Caco-2 (cell line): ENCODE measurements around the gene CDH1. TPM values are rescaled to one million over a fixed set of nuclear protein-coding genes. Genes with fewer than 3 reads are reported as not detected.
A peak's percentile ranks its signal among the peaks of the same experiment; 100 is the strongest.

ENCODE experiments used
- BruUV-seq: library from RNA; stranded (reverse); fragments of 400-500 nt; replicated peaks from 2 replicates; lab custom pipeline; 2021; lab: Mats Ljungman, UMichigan
- CTCF ChIA-PET: fragments of 300-600 bp; sonication (Branson Sonifier 250); formaldehyde crosslinking; loops from one replicate; lab custom pipeline; 2022; ENCODE audit warnings: antibody characterized with exemption; lab: Charles Lee
- POLR2A ChIA-PET: fragments of 300-600 bp; sonication (Branson Sonifier 250); formaldehyde crosslinking; loops from one replicate; lab custom pipeline; 2022; ENCODE audit warnings: antibody characterized with exemption; lab: Charles Lee
- DNase-seq, 2 experiments: peaks; one replicate each; pipeline versions ENCODE4 v3.0.0 to v3.0.0-alpha.2; 2020 to 2022
- H3K27me3 ChIP-seq: replicated peaks from 2 replicates; pipeline ENCODE4 v1.6.0; 2011; ENCODE audit warnings: low read length; ENCODE audit not compliant: control insufficient read depth, insufficient read depth
- H3K36me3 ChIP-seq: 2 replicates; pipeline ENCODE4 v1.5.1; 2011; ENCODE audit warnings: low read length; ENCODE audit not compliant: control insufficient read depth, insufficient read depth
- H3K4me1 ChIP-seq: fragments of 250-450 bp; sonication (Bioruptor Pico); 2 replicates; pipeline ENCODE4 v1.5.1; 2020; ENCODE audit warnings: mild to moderate bottlenecking
- H3K4me3 ChIP-seq: 2 replicates; pipeline ENCODE4 v1.5.1; 2011; ENCODE audit warnings: low read depth, mild to moderate bottlenecking, control low read depth, low read length
- H3K9me3 ChIP-seq: fragments of 250-450 bp; sonication (Bioruptor Pico); 2 replicates; pipeline ENCODE4 v1.5.1; 2020; ENCODE audit warnings: mild to moderate bottlenecking, moderate library complexity
- H3K27ac Mint-ChIP-seq: one replicate; pipeline ENCODE4 v1.8.0; 2022; ENCODE audit warnings: mixed read lengths; ENCODE audit not compliant: unreplicated experiment
- H3K27me3 Mint-ChIP-seq: one replicate; pipeline ENCODE4 v1.8.0; 2022; ENCODE audit warnings: mixed read lengths; ENCODE audit not compliant: insufficient read depth, unreplicated experiment
- H3K36me3 Mint-ChIP-seq: one replicate; pipeline ENCODE4 v1.8.0; 2022; ENCODE audit warnings: mild to moderate bottlenecking, mixed read lengths; ENCODE audit not compliant: insufficient read depth, unreplicated experiment
- H3K4me1 Mint-ChIP-seq: one replicate; pipeline ENCODE4 v1.8.0; 2022; ENCODE audit warnings: low read depth, mixed read lengths; ENCODE audit not compliant: unreplicated experiment
- H3K4me3 Mint-ChIP-seq: one replicate; pipeline ENCODE4 v1.8.0; 2022; ENCODE audit warnings: mild to moderate bottlenecking, moderate library complexity, mixed read lengths; ENCODE audit not compliant: unreplicated experiment
- H3K9me3 Mint-ChIP-seq: one replicate; pipeline ENCODE4 v1.8.0; 2022; ENCODE audit warnings: mixed read lengths; ENCODE audit not compliant: unreplicated experiment
- intact Hi-C: fragments of 100-400 bp; cut with micrococcal nuclease; formaldehyde crosslinking; loops from one replicate; pipeline ENCODE4 v1.10.0; 2022; ENCODE audit not compliant: unreplicated experiment
- total RNA-seq: library from RNA; stranded (reverse); gene quantifications from 2 replicates; pipeline ENCODE4 v1.2.3, GENCODE V29; 2022
- TF ChIP-seq, protein P1 (sequence below), 2 experiments: fragments of 200-600 bp in 1 of 2; IDR thresholded peaks; 1 replicate in 1 of 2; 2 replicates in 1 of 2; pipeline versions ENCODE4 v1.5.1 to v1.8.0; 2011 to 2022; ENCODE audit warnings: antibody characterized with exemption in 1 of 2, control low read depth in 1 of 2, inconsistent platforms in 1 of 2, low read depth in 1 of 2, low read length in 1 of 2, mild to moderate bottlenecking in 1 of 2, moderate library complexity in 1 of 2; ENCODE audit not compliant: insufficient read depth in 1 of 2, severe bottlenecking in 1 of 2, unreplicated experiment in 1 of 2

The CDH1 gene
- total RNA-seq, 1 experiment from 2014 or later: 783 TPM

DNA sequence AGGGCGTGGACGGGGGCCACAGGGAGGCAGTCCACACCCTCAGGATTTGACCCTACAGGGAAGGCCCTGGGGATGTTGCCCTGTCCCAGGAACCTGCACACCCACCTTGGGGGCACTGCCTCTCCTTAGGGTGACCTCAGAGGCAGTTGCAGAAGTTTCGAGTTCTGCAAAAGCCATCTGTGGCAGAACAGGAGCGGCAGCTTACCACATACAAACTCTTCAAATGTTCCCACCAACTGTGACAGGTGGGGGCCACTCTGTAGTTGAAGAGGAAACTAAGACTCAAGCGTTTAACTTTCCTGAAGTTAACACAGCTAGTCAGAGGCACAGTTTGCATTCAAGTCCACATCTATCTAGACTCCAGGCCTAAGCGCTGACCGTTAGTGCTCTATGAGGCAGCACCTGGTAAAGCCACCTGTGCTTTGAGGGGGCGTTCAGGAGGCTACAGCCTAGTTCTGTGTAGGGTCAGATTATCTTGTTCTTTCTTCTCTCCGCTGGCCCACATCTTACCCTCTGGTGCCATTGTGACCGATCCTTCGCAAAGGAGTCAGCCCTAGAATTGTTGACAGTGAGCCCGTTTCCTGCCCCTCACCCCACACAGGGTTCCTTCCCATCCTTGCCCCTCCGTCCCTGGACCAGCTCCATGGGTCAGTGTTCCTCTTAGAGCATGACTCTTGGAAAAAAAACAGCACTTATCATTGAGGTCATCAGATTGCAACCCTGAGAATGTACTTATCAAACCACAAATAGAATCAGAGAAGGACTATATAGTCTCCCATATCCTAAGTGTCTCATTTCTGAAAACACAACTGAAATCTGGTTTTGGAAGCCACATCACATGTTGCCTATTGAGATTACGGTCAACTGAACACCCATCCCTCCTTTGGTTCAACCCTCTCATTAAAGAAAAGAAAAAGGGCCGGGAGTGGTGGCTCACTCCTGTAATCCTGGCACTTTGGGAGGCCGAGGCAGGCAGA is 45.4 kb downstream of the CDH1 start:
- H3K27me3 Mint-ChIP-seq: no peaks in the 10 kb centered on the region
- intact Hi-C loops: no loop called here
- H3K9me3 Mint-ChIP-seq: no peaks in the 10 kb centered on the region
- H3K4me3 Mint-ChIP-seq: no peak overlapping the region
- H3K36me3 Mint-ChIP-seq: peaks cover 85% of the 10 kb centered on the region
- Histone ChIP-seq H3K9me3 (no peaks in the 10 kb centered on the region), H3K27me3 (no peaks in the 10 kb centered on the region), H3K4me3 (no peak overlapping the region), H3K4me1 (peaks cover 36% of the 10 kb centered on the region), H3K36me3 (peaks cover 9% of the 10 kb centered on the region)
- ChIA-PET CTCF (interaction anchor here (0.7 kb wide), 1 partner anchor 299 kb away, joined by 3 read pairs; no protein-coding TSS in a partner anchor), POLR2A (interaction anchor here (0.7 kb wide), 1 partner anchor 14 kb away, joined by 12 read pairs; no protein-coding TSS in a partner anchor)
- BruUV-seq: no TSS peak
- TF ChIP-seq, protein P1, sequence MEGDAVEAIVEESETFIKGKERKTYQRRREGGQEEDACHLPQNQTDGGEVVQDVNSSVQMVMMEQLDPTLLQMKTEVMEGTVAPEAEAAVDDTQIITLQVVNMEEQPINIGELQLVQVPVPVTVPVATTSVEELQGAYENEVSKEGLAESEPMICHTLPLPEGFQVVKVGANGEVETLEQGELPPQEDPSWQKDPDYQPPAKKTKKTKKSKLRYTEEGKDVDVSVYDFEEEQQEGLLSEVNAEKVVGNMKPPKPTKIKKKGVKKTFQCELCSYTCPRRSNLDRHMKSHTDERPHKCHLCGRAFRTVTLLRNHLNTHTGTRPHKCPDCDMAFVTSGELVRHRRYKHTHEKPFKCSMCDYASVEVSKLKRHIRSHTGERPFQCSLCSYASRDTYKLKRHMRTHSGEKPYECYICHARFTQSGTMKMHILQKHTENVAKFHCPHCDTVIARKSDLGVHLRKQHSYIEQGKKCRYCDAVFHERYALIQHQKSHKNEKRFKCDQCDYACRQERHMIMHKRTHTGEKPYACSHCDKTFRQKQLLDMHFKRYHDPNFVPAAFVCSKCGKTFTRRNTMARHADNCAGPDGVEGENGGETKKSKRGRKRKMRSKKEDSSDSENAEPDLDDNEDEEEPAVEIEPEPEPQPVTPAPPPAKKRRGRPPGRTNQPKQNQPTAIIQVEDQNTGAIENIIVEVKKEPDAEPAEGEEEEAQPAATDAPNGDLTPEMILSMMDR (IDR thresholded peaks at IDR 0.05; ENCODE audit: insufficient read depth in 1 of 2, low read depth in 1 of 2, low read length in 1 of 2, severe bottlenecking in 1 of 2, unreplicated experiment in 1 of 2): no peak
- H3K4me1 Mint-ChIP-seq: peaks cover 20% of the 10 kb centered on the region
- no peak for DNase-seq
- H3K27ac Mint-ChIP-seq: peak overlapping the region; percentile 12

DNA sequence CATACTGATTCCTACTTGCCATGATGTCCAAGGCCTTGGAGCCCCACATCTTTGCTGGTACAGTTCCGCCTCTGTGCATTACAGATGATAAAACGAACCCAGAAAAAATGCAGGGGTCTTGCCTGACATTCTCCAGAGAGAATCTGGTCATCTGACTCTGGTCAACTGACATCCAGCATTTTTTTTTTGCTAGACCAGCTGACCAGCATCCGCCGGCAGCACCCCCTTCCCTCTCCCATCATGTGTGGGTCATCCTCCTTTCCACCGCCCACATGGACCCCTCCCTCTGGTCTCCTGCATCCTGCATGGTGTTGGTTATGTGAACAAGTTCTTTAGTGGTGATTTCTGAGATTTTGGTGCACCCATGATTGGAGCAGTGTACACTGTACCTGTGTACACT is 47.1 kb downstream of the CDH1 start:
- Mint-ChIP-seq H3K4me1 (peaks cover 16% of the 10 kb centered on the region), H3K27ac (peak overlapping the region; percentile 51)
- POLR2A ChIA-PET: no interaction called here

DNA sequence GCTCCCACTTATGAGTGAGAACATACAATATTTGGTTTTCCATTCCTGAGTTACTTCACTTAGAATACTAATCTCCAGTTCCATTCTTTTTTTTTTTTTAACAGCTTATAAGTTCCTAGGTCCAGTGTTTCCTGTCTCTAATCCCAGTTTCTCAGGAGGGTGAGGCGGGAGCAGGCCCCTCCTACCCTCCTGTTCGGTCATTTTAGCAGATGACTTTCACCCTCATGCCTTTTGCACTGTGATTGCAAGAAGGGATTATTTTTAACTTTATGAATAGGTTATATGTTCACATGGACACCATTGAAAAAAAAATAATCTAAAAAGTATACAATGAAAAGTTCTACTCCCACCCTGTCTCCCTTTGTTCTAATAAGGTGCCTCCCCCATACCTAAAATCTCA is 47.6 kb downstream of the CDH1 start:
- peaks cover 31% of the 10 kb centered on the region for H3K4me1 ChIP-seq

More for the DNA sequence above, 47.1 kb downstream of the CDH1 start:
- Histone ChIP-seq H3K36me3 (peaks cover 5% of the 10 kb centered on the region; the same call in 1 of the 2 replicates), H3K4me3 (no peak overlapping the region), H3K9me3 (no peaks in the 10 kb centered on the region), H3K27me3 (no peaks in the 10 kb centered on the region), H3K4me1 (peaks cover 28% of the 10 kb centered on the region)
- no peak for DNase-seq
- Mint-ChIP-seq H3K4me3 (no peak overlapping the region), H3K9me3 (no peaks in the 10 kb centered on the region), H3K36me3 (peaks cover 92% of the 10 kb centered on the region), H3K27me3 (no peaks in the 10 kb centered on the region)
- CTCF ChIA-PET: no interaction called here
- intact Hi-C loops: no loop called here
- no TSS peak for BruUV-seq
- TF ChIP-seq, protein P1 (IDR thresholded peaks at IDR 0.05; ENCODE audit: insufficient read depth in 1 of 2, low read depth in 1 of 2, low read length in 1 of 2, severe bottlenecking in 1 of 2, unreplicated experiment in 1 of 2): no peak

More for the DNA sequence above, 47.6 kb downstream of the CDH1 start:
- H3K36me3 ChIP-seq: peaks cover 3% of the 10 kb centered on the region; the same call in 1 of the 2 replicates
- Mint-ChIP-seq H3K27ac (peak overlapping the region; percentile 51), H3K9me3 (no peaks in the 10 kb centered on the region), H3K4me3 (no peak overlapping the region), H3K36me3 (peaks cover 92% of the 10 kb centered on the region), H3K4me1 (peaks cover 19% of the 10 kb centered on the region), H3K27me3 (no peaks in the 10 kb centered on the region)
- no peak overlapping the region for H3K4me3 ChIP-seq
- no TSS peak for BruUV-seq
- CTCF ChIA-PET: no interaction called here
- POLR2A ChIA-PET: no interaction called here
- TF ChIP-seq, protein P1 (IDR thresholded peaks at IDR 0.05; ENCODE audit: insufficient read depth in 1 of 2, low read depth in 1 of 2, low read length in 1 of 2, severe bottlenecking in 1 of 2, unreplicated experiment in 1 of 2): no peak
- no peak for DNase-seq
- no peaks in the 10 kb centered on the region for H3K27me3 ChIP-seq
- intact Hi-C loops: no loop called here
- no peaks in the 10 kb centered on the region for H3K9me3 ChIP-seq
